ENCODE results near the gene PITX1. TPM values are rescaled to one million over a fixed set of nuclear protein-coding genes. Genes with fewer than 3 reads are reported as not detected.

PITX1 gene
- polyA plus RNA-seq, 10 donors = 2.6 to 20.1 (median 9.2) TPM

DNA sequence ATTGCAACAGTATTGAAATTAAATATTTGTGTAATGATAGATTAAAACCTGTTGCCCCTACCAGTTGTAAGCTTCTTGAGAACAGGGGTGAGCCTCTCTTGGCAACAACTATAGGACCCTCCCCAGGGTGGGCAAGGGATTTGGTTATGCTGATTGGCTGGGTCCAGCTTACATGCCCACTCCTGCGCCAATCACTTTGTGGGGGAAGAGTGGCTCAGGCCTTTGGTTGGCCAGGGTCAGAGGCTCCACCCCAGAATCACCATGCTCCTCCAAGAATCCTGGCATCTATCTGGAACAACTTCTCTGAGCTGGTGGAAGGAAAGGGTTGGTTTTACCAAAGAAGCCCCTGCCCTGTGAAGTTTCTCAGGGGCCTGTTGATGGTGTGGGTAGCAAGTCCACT, 8.6 kb upstream of the PITX1 start:
- DNase-seq = no peak

DNA sequence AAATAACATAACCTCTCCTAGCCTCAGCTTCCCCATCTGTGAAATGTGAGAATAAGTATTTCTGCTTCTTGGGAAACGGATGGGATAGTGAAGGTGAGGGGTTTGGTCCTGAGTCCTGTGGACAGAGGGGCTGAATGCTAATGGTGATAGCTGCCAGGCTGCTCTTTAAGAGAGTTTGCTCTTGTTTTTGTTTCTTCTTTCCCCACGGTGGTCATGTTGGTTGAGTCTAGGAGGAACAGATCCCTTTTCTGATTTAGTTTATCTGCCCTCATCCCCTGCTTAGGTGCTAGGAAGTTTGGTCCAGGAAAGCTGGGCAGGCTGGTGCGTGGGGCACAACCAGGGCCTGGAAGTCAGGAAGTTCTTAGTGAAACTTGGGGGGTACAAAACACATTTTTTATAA, 7.7 kb upstream of the PITX1 start:
- DNase-seq = no peak

DNA sequence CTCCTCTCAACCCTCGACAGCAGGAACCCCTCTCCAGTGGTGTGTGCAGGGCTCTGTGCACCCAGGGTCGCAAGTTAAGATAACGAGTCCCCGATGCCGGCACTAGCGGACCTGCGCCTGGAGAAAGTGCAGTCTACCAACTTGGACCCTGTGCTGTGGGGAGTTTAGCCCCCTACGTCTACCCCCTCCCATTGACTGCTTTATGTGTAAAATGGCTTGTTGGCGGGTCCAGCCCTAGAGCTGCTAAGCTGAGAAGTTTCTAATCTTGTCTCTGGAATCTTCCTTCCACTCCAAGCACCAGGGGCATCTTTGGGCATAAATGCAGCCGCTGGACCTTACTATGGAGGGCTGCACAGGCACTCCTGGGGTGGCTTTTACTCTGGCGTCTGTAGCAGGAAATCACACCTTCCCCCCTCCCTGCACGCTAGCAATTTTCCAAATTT, 7.1 kb upstream of the PITX1 start:
- no peak for DNase-seq

DNA sequence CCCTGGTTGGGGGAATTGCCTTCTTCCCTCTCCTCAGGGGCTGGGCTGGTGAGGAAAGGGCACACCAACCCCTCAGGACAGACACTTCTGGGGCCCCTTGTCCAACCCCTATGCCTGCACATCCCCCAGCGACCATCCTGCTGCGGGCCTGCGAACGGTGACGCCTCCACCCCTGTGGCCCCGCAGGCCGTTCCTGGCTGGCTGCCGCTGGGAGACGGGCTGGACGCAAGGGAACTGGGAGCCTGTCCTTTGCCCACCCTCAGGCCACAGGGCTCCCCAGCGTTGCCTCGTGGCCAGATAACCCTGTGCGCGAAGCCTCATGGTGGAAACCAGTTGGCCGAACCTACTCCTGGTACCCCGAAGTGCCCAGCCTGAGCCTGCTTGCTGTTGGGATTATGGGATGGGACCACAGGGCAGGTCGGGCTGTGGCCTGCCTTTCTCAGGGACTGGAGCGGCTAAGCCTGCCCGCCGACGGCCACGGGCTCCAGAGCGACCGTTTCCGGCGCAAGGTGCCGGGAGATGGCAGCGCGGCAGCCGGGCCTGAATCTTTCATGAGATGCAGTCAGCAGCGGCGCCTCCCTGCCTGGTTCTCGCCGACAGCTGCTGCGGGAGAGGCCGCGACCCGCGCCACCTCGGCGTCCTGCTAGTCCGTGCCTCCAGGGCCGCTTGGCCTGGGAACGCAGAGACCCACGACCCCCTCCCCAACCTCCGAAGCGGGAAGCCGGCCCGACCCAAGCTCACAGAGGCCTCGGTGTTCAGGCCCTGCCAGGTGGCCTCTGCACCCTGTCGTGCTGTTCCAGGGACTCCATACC, 6.5 kb upstream of the PITX1 start:
- DNase-seq = no peak

DNA sequence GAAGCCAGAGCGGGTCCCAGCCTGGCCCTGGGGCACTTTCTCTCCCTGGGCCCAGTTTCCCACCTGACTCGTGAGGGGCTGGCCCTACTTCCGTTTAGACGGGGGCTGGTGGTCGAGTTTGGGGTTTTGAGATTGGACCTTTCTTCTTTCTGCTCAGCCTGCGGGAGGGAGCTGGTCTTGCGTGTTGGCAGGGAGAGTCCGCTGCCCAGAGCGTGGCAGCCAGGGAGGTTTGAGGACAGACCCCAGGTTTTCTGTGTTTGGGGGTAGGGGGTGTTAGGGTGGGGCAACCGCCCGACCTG, 6.0 kb upstream of the PITX1 start:
- DNase-seq = no peak

DNA sequence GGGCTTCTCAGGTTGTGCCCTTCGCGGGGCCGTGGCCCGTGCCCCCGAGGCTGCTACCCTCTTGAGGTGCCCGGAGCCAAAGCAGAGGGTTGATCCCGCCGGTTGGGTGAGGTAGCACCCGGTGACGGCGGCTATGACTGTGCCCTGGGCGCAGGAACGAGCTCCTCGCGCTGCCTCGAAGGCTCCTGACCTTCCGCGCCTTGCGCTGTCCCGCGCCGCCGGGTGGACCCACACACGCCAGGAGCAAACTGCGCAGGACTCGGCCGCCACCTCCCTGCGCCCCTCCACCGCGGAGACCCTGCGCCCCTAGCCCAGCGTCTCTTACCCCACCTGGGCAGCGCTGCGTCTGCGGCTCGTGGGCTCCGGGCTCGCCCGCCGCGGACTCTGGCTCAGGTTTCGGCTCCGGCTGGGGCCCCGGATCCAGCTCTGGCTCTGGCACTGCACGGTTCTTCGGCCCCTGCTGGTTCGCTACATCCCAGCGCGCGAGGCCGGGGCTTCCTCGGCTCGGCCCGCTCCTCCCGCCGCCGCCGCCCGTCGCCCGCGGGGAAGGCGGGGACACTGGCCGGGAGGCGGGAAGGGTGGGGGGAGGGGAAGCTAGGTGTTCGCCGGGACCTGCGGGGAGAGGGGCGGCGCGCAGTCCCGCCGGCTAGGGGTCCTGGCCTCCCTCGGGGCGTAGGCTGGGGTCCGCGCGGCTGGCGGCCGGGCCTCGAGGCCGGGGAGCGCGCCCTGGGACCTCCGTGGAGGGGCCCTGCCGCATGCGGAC, 5.4 kb upstream of the PITX1 start:
- DNase-seq = peak in 1 of 3 donors; percentile 70

DNA sequence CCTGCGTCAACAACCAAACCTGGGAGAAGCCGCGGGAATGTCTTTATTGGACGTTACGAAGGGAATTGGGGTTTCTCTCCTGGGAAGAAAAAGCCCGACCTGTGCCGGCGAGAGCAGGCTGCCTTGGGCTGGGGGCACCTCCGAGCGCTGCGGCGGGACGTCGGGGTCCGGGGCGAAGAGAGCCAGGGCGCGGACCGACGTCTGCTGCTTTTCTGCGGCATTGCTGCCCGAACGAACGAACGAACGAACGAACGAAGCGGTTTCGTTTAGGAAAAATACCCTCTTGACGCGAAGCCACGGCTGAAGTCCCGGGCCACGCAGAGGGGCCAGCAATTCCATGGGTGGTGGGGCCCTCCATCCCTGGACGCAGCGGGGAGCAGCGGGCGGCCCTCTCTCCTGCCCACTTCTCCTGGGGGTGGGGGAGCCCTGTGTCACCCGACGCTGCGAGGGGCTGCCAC, 4.8 kb upstream of the PITX1 start:
- peak in 1 of 3 donors; percentile 52 for DNase-seq

DNA sequence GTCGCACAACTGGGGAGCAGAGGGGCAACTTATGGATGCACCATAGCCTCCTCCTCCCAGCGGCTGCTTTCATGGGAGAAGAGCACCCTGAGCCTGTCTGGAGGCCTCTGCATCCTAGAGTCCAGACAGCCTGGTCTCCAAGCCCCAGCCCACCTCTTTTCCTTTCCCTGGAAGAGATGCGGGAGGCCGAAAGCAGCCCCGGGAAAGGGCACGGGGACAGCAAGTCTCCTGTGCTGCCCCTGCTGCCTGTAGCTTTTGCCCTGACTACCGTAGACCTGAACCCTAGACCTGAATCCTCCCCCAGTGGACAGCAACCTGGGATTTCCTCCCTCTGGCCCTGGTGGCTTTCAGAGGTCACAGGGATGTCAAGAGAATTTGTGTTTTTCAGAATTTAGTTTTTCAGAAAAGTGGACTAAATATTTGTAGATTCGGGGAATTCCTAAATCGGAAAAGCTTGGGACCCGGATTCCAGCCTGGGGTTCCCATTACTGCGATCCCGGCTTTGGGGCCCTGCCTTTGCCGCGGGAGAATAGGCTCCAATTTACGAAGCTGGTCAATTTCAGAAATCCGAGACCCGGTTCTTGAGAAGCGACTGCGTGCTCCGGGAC, 4.3 kb upstream of the PITX1 start:
- DNase-seq = peak in 1 of 3 donors; percentile 22

DNA sequence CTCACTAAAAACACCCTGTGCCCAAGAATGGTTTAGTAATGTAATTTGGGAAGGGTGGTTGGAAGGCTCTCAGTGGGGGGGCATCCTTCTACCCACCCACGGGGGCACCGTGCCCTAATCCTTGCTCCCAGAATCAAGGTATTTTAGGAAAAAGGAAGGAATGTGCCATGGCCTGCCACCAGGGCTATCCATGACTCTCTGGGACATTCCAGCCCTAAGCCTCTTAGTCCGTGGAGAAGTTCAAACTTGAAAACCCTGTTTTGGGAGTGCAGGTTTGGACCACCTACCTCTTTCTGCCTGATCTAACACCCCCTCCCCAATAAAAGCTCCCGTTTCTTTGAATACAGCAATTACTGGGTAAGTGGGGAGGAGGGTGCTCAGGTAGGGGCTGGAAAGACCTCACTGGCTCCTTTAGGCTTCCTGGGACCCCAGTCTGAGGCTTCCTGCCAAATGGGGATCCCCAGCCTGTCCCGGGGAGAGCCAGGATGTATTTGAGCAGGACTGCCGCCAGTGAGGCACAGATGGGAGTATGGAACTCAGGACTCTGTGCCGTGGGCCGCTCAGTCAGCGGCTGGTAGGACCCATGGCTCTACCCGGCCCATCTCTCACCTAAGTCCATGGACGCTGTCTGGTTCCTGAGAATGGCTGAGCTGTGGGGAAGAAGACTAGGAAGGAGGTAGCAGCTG, 3.6 kb upstream of the PITX1 start:
- no peak for DNase-seq

DNA sequence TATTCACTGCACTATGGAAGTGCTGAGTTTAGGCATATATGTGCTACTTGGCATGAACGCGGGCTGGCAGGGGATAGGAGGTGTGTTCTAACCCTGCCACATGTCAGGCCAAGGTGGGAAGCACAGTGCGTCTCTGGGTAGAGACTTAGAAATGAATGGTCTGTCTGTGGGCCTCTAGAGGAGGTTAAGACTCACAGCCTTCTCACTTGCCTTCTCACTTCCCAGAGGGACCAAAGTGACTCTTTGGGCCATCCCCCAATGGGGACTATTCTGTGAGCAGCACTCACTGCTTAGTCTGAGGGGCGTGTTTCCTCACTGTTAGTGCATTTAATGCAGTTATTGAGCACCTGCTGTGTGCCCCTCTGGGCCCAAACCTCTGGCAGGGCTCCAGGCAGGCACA, 2.4 kb upstream of the PITX1 start:
- DNase-seq = no peak

DNA sequence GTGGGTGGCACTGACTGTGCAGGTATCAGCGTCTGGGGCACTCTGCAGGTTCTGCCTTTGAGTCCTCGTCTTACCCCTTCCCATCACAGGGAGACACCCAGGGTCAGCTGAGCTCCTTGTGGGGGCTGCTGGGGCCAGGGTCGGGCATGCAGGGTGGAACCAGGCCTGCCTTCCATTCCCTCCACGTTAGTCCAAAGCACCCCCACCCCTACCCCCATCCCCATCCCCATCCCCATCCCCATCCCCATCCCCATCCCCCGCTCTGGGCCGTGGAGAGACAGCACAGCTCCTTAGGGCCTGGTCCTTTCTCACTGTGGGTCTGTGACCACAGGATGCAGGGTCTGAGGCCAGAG, 1.6 kb upstream of the PITX1 start:
- no peak for DNase-seq

DNA sequence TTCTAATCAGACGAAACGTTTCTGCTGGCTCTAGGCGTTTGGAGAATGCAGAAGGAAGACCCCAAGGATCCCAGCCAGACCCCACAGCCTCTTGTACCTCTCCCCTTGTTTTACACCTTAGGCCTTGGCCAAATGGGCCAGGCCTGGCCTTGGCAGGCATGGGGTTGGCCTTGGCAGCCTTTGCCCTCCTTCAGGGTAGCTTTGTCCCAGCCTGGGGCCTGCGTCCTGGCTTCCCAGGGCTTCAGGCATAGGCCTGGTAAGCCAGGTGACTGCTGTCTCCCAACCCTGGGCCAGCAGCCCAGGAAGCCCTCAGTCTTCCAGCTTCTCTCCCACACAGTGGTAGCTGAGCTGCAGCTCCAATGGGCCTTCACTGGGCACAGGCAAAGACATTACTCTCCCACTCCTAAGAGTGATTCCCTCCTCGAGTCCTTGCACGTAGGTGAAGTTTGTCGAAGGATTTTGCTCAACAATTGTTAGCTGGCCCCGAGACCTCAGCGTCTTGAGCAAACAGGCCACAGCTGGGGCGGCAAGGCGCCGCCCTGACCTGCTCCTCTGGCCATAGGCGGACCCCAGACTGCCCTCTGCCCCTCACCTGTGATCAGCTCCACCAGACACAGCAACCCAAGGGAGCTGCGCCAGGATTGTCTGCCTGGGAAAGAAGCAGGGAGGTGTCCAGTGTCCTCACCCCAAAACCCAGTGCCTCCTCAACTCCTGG, 1.1 kb upstream of the PITX1 start:
- no peak for DNase-seq

DNA sequence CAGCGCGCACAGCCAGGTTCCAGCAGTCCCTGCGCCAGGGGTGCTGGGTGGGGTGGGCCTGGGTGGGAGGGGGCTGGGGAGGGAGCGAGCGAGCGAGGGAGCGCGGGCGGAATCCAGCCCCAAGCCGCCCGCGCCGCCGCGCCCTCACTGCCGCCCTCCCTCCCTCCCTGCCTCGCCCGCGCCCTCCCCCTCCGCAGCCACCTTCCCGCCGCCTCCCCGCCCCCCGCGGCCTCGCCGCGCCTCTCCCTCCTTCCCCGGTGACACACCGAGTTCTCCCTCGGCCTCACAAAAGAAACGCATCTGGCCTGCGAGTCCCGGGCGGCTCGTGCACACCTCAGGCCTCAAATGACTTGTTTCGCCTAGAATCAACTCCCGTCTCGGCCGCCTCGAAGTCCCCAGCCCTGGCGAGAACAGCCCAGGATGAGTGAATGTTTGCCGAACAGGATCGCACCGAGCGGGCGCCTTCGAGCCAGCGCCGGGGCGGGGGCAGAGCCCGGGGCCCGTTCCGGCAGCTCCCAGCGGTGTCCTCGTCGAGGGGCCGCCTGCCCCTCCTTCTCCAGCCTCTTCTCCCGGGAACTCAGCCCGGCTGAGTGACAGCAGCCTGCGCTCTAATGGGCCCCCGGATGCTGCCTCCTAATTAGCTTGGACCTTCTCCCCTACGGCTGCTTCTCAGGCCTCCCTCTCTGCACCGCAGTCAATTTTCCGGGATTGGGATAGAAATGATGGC, 371 bp upstream of the PITX1 start:
- peak in 1 of 3 donors; percentile 79 for DNase-seq

DNA sequence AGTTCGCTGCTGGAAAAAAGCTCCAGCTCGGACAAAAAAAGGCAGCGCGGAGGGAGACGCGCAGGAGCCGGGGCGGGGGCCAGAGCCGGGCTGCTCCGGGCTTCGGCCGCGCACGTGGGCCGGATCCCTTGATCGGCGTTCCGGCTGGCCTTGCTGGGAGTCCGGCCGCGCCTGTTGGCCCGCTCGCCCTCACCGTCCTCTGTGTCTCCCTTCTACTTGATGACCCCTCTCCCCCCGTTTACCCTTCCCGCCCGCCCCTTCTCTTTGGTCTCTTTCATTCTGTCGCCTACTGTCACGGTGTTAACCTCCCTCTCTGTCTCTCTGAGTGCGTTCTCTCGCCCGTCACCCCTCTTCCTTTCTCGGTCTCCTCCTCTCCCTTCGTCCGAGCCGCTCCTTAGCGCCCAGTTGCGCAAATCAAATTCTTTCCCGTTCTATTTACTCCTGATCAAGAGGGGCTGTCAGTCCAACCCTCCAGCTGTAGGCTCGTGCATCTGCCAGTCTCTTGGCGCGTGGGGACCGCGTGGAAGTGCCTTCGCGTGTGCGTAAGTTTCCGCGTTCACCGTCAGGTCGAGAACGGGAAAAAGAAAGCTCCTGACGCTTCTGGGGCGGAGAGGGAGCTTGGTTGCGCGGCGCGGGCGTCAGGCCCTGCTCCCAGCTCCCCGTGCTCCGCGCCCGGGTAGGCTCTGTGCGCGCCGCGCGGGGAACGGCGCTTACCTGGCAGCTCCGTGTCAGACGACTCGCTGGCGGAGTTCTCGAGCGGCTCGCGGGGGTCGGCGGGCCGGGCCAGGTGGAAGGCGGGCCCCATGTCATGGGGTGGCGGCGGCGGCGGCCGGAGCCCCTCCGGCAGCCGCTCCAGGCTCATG, 798 bp downstream of the PITX1 start:
- DNase-seq = peak in 1 of 3 donors; percentile 83

DNA sequence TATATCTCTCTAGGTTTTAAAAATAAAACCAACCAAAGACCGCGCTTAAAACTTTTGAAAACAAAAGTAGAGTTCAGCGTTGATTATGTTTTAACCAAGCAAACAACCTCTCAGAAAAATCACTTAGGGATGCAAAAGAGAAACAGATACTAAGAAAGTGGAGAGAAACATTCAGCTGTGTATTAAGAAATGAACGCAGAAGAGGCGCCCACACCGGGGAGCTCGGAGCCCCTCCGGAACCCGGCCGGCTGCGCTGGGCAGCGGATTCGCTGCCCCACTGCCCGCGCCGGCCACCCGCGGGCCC, 1.4 kb downstream of the PITX1 start:
- no peak for DNase-seq

DNA sequence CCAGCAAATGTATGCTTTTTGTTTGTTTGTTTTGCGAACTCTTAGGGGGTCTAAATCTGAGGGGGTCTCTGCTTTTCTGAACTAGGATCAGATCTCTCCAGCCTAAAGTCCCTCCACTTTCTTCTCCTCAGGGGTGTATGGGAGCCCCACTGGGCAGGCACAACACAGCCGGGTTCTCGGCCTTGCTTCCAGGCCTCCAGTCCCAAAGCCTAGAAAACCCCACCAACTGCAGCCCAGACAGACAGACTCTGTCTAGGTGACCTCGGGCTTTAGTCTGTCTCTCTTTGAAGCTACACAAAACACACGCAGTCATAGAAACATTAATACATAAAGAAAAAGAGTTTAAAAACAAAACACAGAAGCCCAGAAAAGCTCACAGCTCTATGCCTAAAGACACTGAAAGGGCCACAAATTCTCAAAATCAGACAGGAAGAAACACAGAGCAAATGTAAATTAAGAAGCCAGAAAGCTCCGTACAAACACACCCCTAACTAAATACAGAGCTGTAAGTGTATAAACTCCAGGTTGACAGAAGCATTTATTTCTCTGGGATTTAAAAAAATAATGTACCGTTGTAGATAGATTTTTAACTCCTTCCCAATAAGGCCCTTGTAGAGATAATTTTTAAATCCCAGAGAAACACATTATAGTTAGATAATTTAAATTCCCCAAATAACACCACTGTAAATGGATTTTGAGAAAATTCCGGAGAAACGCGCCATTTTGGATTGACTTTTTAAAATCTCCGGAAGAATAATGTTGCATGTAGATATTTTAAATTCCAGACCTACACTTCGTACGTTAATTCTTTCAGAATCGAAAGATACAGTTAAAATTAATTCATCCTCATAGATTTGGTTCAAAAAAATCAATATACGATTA, 2.0 kb downstream of the PITX1 start:
- DNase-seq = peak in 1 of 3 donors; percentile 78

DNA sequence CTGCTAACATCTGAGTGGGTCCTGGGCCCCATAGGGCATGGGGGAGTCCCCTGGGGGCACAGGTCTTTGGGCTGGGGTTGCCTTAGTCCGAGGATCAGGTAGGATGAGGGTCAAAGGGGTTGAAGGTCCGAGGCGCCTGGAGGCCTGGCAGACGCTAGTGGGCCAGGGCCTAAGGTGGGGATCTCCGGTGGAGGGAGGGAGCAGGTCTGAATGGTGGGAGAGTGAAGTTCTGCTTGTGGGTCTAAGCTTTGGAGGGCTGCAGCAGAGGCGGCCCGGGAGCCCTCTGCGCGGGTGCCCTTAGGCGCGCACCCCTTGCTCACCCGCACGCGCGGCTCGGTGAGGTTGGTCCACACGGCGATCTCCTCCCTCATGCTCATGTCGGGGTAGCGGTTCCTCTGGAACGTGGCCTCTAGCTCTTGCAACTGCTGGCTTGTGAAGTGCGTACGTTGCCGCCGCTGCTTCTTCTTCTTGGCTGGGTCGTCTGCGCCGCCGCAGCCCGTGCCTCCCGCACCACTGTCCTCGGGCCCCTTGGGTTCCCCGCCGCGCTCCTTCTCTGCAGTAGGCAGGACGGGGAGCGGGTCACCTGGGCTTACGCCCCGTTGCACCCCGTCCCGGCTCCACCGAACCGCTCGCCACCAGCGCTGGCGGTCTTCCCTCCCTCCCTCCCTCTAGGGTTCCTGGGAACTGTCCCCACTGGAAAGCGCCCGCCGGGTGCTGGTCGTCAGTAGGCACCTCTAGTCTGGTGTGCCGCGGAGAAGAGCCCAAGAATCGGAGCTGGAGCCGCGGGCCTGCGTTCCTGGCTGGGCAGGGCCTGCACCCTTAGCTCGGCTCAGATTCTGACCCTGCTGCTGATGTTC, 2.8 kb downstream of the PITX1 start:
- peak in 1 of 3 donors; percentile 83 for DNase-seq

Measured in muscle of back (tissue), 11 donors.